ENCODE measurements around the gene M1AP. TPM values are rescaled to one million over a fixed set of nuclear protein-coding genes. Genes with fewer than 3 reads are reported as not detected.

M1AP gene
- total and polyA plus RNA-seq, 9 of the 15 experiments (the other 6 are each of a cell fraction or from before 2014, with no cell fraction given), result 0.06 to 0.33 (median 0.11) TPM; not detected in 4

- H3K4me1 ChIP-seq (replicated peaks in 1 of 2; ENCODE audit: control insufficient read depth in 2 of 2, insufficient read depth in 2 of 2, low read length in 2 of 2), result peaks cover 5% of the 10 kb centered on the region in 2 experiments
- FAIRE-seq (peak; percentile 11), DNase-seq (ENCODE audit: extremely low read depth in 1 of 4, low spot score in 3 of 4) (peak in 2 of 4 experiments; percentile 27 to 49), ATAC-seq (peak; percentile 72)
- no TSS peak for BruUV-seq (replicated peaks)
- 0% methylated on average over 2 of the region's 2 CpGs for WGBS (ENCODE audit: insufficient coverage, low coverage, missing lambda C conversion rate)
- no peak overlapping the region for H2AFZ ChIP-seq (ENCODE audit: low read depth, low read length)
- intact Hi-C loops (cut with micrococcal nuclease), result no loop called here
- no peaks in the 10 kb centered on the region for H3K79me2 ChIP-seq (ENCODE audit: control insufficient read depth, insufficient read depth, low read length)
- H3K9me3 ChIP-seq (replicated peaks; ENCODE audit: control insufficient read depth, insufficient read depth, low read depth, low read length), result no peaks in the 10 kb centered on the region
- no peaks in the 10 kb centered on the region for H3K36me3 ChIP-seq (ENCODE audit: control insufficient read depth, insufficient read depth, low read length)
- peaks cover 18 to 32% of the 10 kb centered on the region in 2 experiments; a peak in 4 of 5 replicates for H3K27me3 ChIP-seq (ENCODE audit: control insufficient read depth in 2 of 2, insufficient read depth in 2 of 2, low read length in 2 of 2)
- no peak overlapping the region for H3K4me3 ChIP-seq
- ChIA-PET POLR2A (no interaction called here), CTCF (ENCODE audit: low intra/inter-chr PET ratio) (no interaction called here)
- no peak overlapping the region for H3K4me2 ChIP-seq (ENCODE audit: insufficient read depth, low read length)
- no peaks in the 10 kb centered on the region for H3K9me1 ChIP-seq (ENCODE audit: control insufficient read depth, insufficient read depth, low read length)
- no peak overlapping the region for H3K9ac ChIP-seq (ENCODE audit: insufficient read depth in 1 of 2, low read depth in 2 of 2, low read length in 2 of 2)
- in situ Hi-C loops (cut with MboI), result no loop called here
- H4K20me1 ChIP-seq (replicated peaks; ENCODE audit: control insufficient read depth, insufficient read depth, low read length), result no peaks in the 10 kb centered on the region
- no peak overlapping the region for H3K27ac ChIP-seq (ENCODE audit: extremely low read depth, low read depth, low read length)
- TF ChIP-seq SMAD4 (CRISPR knock-in tag; conservative IDR thresholded peaks at IDR 0.05) (peak; percentile 82), HMBOX1 (IDR thresholded peaks at IDR 0.05) (peak; percentile 95), NR2C2 (CRISPR knock-in tag; IDR thresholded peaks at IDR 0.05) (no peak), NR2C2 (tag; IDR thresholded peaks at IDR 0.05) (peak; percentile 39; the same call in 1 of the 2 replicates), PYGO2 (tag; IDR thresholded peaks at IDR 0.05) (no peak), ZNF584 (CRISPR knock-in tag; IDR thresholded peaks at IDR 0.05; ENCODE audit: low read depth) (0 out of 2 replicates have a peak, but pooled peaks have one; percentile 30), ETV5 (CRISPR knock-in tag; IDR thresholded peaks at IDR 0.05; ENCODE audit: low read depth) (peak; percentile 62; the same call in 1 of the 2 replicates), ETV1 (tag; conservative IDR thresholded peaks at IDR 0.05; ENCODE audit: low read depth) (0 out of 2 replicates have a peak, but pooled peaks have one; percentile 16), ILK (tag; IDR thresholded peaks at IDR 0.05; ENCODE audit: borderline replicate concordance, low read depth) (no peak), CBFA2T3 (IDR thresholded peaks at IDR 0.05) (peak; percentile 19; the same call in 1 of the 2 replicates)
These were observed 11.3 kb upstream of the M1AP start for GRCh38 chr2:74659462-74659861.
